Mesendoderm (in vitro differentiated cells): ENCODE results near the gene USP49.

Experiments used
- DNase-seq: peaks from one replicate; pipeline ENCODE4 v3.0.0; 2013
- H2AK5ac ChIP-seq: 2 replicates; pipeline ENCODE4 v1.6.1; 2013; ENCODE audit warnings: low read length, inconsistent platforms
- H2BK120ac ChIP-seq: 2 replicates; pipeline ENCODE4 v1.6.1; 2013; ENCODE audit warnings: low read depth, mild to moderate bottlenecking, low read length, moderate library complexity, mixed read lengths
- H2BK15ac ChIP-seq: replicated peaks from 2 replicates; pipeline ENCODE4 v1.6.1; 2013; ENCODE audit warnings: low read depth, mild to moderate bottlenecking, moderate library complexity
- H2BK5ac ChIP-seq: 2 replicates; pipeline ENCODE4 v1.6.1; 2013; ENCODE audit warnings: low read length, inconsistent platforms
- H3K18ac ChIP-seq: 2 replicates; pipeline ENCODE4 v1.6.1; 2013; ENCODE audit warnings: mild to moderate bottlenecking, low read length, mixed read lengths
- H3K23ac ChIP-seq: one replicate; pipeline ENCODE4 v1.6.1; 2013; ENCODE audit warnings: low read length
- H3K27ac ChIP-seq: 2 replicates; pipeline ENCODE4 v1.5.1; 2013; ENCODE audit warnings: low read depth, mild to moderate bottlenecking, inconsistent platforms, low read length, moderate library complexity
- H3K27me3 ChIP-seq: 2 replicates; pipeline ENCODE4 v1.6.1; 2013; ENCODE audit warnings: low read length, control low read depth, mild to moderate bottlenecking, inconsistent platforms; ENCODE audit not compliant: insufficient read depth, poor library complexity
- H3K36me3 ChIP-seq: 2 replicates; pipeline ENCODE4 v1.6.1; 2013; ENCODE audit warnings: low read length, inconsistent platforms; ENCODE audit not compliant: control insufficient read depth, insufficient read depth
- H3K4ac ChIP-seq: one replicate; pipeline ENCODE4 v1.6.1; 2013; ENCODE audit warnings: low read depth, mild to moderate bottlenecking, low read length, moderate library complexity
- H3K4me1 ChIP-seq: 2 replicates; pipeline ENCODE4 v1.6.1; 2013; ENCODE audit warnings: low read depth, low read length, inconsistent platforms; ENCODE audit not compliant: control insufficient read depth
- H3K4me2 ChIP-seq: 2 replicates; pipeline ENCODE4 v1.6.1; 2013; ENCODE audit warnings: low read length
- H3K4me3 ChIP-seq: 2 replicates; pipeline ENCODE4 v1.5.1; 2013; ENCODE audit warnings: mild to moderate bottlenecking, low read length
- H3K56ac ChIP-seq: one replicate; pipeline ENCODE4 v1.6.1; 2013; ENCODE audit warnings: low read length
- H3K79me1 ChIP-seq: 2 replicates; pipeline ENCODE4 v1.6.1; 2013; ENCODE audit warnings: low read length, inconsistent platforms
- H3K79me2 ChIP-seq: 2 replicates; pipeline ENCODE4 v1.6.1; 2013; ENCODE audit warnings: mild to moderate bottlenecking, low read length; ENCODE audit not compliant: control insufficient read depth, insufficient read depth
- H3K9ac ChIP-seq: 2 replicates; pipeline ENCODE4 v1.6.1; 2013; ENCODE audit warnings: low read length, inconsistent platforms
- H4K5ac ChIP-seq: one replicate; pipeline ENCODE4 v1.6.1; 2013; ENCODE audit warnings: low read length
- H4K8ac ChIP-seq: one replicate; pipeline ENCODE4 v1.6.1; 2013; ENCODE audit warnings: low read depth, mild to moderate bottlenecking, control low read depth, low read length, moderate library complexity
- WGBS: extraction: QIAGEN DNeasy Blood & Tissue Kit; methylation state at CpG from one replicate; pipeline ENCODE4 v1.1.7; 2013; ENCODE audit warnings: low lambda C conversion rate, missing lambda C conversion rate; ENCODE audit not compliant: insufficient coverage; ENCODE audit errors: extremely low coverage; 5-methylcytosine and 5-hydroxymethylcytosine counted together

The USP49 gene

DNA sequence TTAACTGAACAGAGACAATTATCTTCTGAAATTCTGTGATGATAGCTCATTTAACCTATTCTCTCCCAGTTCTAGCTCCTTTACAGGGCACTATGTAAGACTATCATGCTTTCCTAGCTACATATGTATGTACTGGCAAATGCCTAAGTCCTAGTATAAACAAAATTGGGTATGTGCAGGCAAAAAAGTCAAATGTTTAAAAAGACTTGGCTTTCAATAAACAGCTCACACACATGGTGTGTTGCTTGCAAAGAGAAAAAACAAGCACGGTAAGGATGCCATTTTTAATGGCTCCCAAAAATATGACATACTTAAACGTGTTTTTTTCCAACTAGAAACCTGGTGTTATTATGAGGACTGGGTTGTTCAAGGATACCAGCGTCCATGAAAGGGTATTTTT is 62.9 kb downstream of the USP49 start:
- H3K79me1 ChIP-seq = no peaks in the 10 kb centered on the region
- H3K79me2 ChIP-seq = no peaks in the 10 kb centered on the region
- DNase-seq = no peak
- H3K56ac ChIP-seq = no peak overlapping the region
- no peak overlapping the region for H3K23ac ChIP-seq
- no peak overlapping the region for H4K8ac ChIP-seq
- H3K27ac ChIP-seq = no peak overlapping the region
- H3K18ac ChIP-seq = no peak overlapping the region
- no peak overlapping the region for H4K5ac ChIP-seq
- H2BK5ac ChIP-seq = no peak overlapping the region
- no peak overlapping the region for H2BK15ac ChIP-seq
- H3K4me2 ChIP-seq = no peak overlapping the region
- WGBS = no CpG with 5 or more reads among the region's 3 CpGs
- no peak overlapping the region for H3K4me3 ChIP-seq
- no peaks in the 10 kb centered on the region for H3K27me3 ChIP-seq
- no peaks in the 10 kb centered on the region for H3K4me1 ChIP-seq
- no peak overlapping the region for H2AK5ac ChIP-seq
- H3K9ac ChIP-seq = no peak overlapping the region
- H2BK120ac ChIP-seq = no peak overlapping the region
- no peak overlapping the region for H3K4ac ChIP-seq
- H3K36me3 ChIP-seq = no peaks in the 10 kb centered on the region

GRCh38 chr6:41826343-41827022 is 68.7 kb downstream of the USP49 start:
- no peak overlapping the region for H2BK5ac ChIP-seq
- H3K27me3 ChIP-seq = no peaks in the 10 kb centered on the region
- H3K4me1 ChIP-seq = no peaks in the 10 kb centered on the region
- no peak for DNase-seq
- H3K36me3 ChIP-seq = no peaks in the 10 kb centered on the region
- no peak overlapping the region for H3K4me3 ChIP-seq
- no peak overlapping the region for H3K4ac ChIP-seq
- no peak overlapping the region for H2BK120ac ChIP-seq
- no peak overlapping the region for H4K8ac ChIP-seq
- H3K18ac ChIP-seq = no peak overlapping the region
- H3K23ac ChIP-seq = no peak overlapping the region
- H2BK15ac ChIP-seq = no peak overlapping the region
- no CpG with 5 or more reads among the region's 2 CpGs for WGBS
- no peak overlapping the region for H2AK5ac ChIP-seq
- no peaks in the 10 kb centered on the region for H3K79me1 ChIP-seq
- H3K79me2 ChIP-seq = no peaks in the 10 kb centered on the region
- H3K9ac ChIP-seq = no peak overlapping the region
- no peak overlapping the region for H4K5ac ChIP-seq
- H3K4me2 ChIP-seq = no peak overlapping the region
- no peak overlapping the region for H3K27ac ChIP-seq
- H3K56ac ChIP-seq = no peak overlapping the region

GRCh38 chr6:41824571-41825569 is 70.3 kb downstream of the USP49 start:
- no peak overlapping the region for H4K8ac ChIP-seq
- no peak overlapping the region for H2AK5ac ChIP-seq
- no peak overlapping the region for H4K5ac ChIP-seq
- no peaks in the 10 kb centered on the region for H3K4me1 ChIP-seq
- no peaks in the 10 kb centered on the region for H3K27me3 ChIP-seq
- no peaks in the 10 kb centered on the region for H3K79me2 ChIP-seq
- H3K4me3 ChIP-seq = no peak overlapping the region
- WGBS = no CpG with 5 or more reads among the region's 13 CpGs
- H3K23ac ChIP-seq = no peak overlapping the region
- H3K27ac ChIP-seq = no peak overlapping the region
- no peak overlapping the region for H2BK5ac ChIP-seq
- H2BK15ac ChIP-seq = no peak overlapping the region
- H3K79me1 ChIP-seq = no peaks in the 10 kb centered on the region
- no peak overlapping the region for H3K9ac ChIP-seq
- no peak for DNase-seq
- no peak overlapping the region for H3K4ac ChIP-seq
- H3K4me2 ChIP-seq = no peak overlapping the region
- H2BK120ac ChIP-seq = no peak overlapping the region
- no peaks in the 10 kb centered on the region for H3K36me3 ChIP-seq
- H3K18ac ChIP-seq = no peak overlapping the region
- no peak overlapping the region for H3K56ac ChIP-seq

- no peak overlapping the region for H3K4me3 ChIP-seq
- H2BK5ac ChIP-seq = no peak overlapping the region
- no peaks in the 10 kb centered on the region for H3K36me3 ChIP-seq
- no peaks in the 10 kb centered on the region for H3K27me3 ChIP-seq
- no peaks in the 10 kb centered on the region for H3K4me1 ChIP-seq
- H2AK5ac ChIP-seq = no peak overlapping the region
- H3K4me2 ChIP-seq = no peak overlapping the region
- no peak overlapping the region for H3K18ac ChIP-seq
- H2BK120ac ChIP-seq = no peak overlapping the region
- no peak overlapping the region for H4K5ac ChIP-seq
- no peak overlapping the region for H3K27ac ChIP-seq
- DNase-seq = no peak
- WGBS = no CpG with 5 or more reads among the region's 1 CpG
- H3K56ac ChIP-seq = no peak overlapping the region
- H4K8ac ChIP-seq = no peak overlapping the region
- H3K79me2 ChIP-seq = no peaks in the 10 kb centered on the region
- no peaks in the 10 kb centered on the region for H3K79me1 ChIP-seq
- H2BK15ac ChIP-seq = no peak overlapping the region
- H3K9ac ChIP-seq = no peak overlapping the region
- H3K23ac ChIP-seq = no peak overlapping the region
- no peak overlapping the region for H3K4ac ChIP-seq
Measured at GRCh38 chr6:41823178-41823577, 72.0 kb downstream of the USP49 start.

DNA sequence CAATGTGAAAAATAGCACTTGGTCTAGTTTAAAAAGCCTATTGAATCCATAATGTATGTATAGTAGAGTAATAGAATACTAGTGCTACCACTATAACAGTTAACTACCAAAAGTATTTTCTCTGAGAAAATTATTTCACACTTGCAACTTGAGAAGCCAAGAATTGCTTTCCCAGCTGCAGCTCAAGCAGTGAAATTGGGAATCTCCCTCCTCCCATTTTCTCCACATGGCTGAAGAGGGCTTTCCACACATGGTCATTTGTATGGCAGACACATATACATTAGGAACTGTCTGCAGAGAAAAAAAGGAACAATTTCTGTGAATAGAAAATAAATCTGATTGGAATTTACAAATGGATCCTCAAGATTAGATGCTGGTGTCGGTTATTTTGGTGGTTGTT is 73.2 kb downstream of the USP49 start:
- H4K8ac ChIP-seq = no peak overlapping the region
- H3K36me3 ChIP-seq = no peaks in the 10 kb centered on the region
- H3K4me1 ChIP-seq = no peaks in the 10 kb centered on the region
- no peak overlapping the region for H2BK5ac ChIP-seq
- no peaks in the 10 kb centered on the region for H3K27me3 ChIP-seq
- H3K4me2 ChIP-seq = no peak overlapping the region
- no peak overlapping the region for H3K18ac ChIP-seq
- no peak overlapping the region for H3K56ac ChIP-seq
- H2BK15ac ChIP-seq = no peak overlapping the region
- H3K79me2 ChIP-seq = no peaks in the 10 kb centered on the region
- no peak overlapping the region for H4K5ac ChIP-seq
- no peak overlapping the region for H3K9ac ChIP-seq
- no peak overlapping the region for H3K4me3 ChIP-seq
- WGBS = no CpG with 5 or more reads among the region's 1 CpG
- no peak overlapping the region for H3K23ac ChIP-seq
- H3K27ac ChIP-seq = no peak overlapping the region
- H3K79me1 ChIP-seq = no peaks in the 10 kb centered on the region
- no peak overlapping the region for H3K4ac ChIP-seq
- DNase-seq = no peak
- H2BK120ac ChIP-seq = no peak overlapping the region
- H2AK5ac ChIP-seq = no peak overlapping the region
